ENCODE results near the gene EDIL3. TPM values are rescaled to one million over a fixed set of nuclear protein-coding genes. Genes with fewer than 3 reads are reported as not detected.

EDIL3 gene
- total RNA-seq, 1 experiment from 2014 or later, result not detected

DNA sequence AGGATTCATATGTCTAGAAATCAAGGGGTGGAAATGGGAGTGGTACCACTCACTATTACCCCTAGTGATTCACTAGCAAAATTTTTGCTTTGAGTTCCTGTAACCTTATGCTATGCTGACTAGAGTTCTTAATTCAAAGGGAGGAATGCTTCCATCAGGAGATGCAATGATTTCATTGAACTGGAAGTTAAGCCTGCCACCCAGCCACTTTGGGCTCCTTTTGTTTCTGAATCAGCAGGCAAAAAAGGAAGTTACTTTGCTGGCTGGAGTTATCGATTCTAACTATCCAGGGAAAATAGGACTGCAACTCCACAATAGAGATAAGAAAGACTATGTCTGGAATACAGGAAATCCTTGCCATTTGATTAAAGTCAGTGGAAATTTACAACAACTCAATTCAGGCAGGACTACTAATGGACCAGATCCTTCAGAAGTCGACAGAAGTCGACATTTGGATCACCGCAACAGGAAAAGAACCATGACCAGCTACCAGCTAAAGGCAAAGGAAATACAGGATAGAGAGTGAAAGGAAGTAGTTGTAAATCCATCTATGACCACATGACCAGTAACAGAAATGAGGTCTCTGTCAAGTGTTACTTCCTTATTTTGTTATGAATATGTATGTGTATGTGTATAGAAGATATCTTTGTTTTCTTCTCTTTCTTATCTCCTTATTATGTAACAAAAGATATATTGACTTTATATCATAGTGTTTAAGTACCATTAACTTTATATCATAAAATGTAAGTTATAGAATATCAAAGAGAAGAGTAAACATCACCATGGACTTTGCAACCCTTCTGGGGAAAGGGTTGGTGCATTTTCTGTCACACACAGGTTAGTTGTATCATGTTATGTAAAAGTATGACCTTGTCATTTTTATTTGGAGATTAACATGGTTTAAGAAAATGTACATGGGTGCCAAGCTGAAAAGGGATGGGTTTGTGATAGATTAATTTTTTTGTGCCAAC is 465.3 kb downstream of the EDIL3 start:
- H3K27ac Mint-ChIP-seq (ENCODE audit: low read depth, unreplicated experiment), result no peak overlapping the region
- CTCF ChIA-PET, result interaction anchor here (0.6 to 3.6 kb wide), 2 partner anchors 8 to 50 kb away, joined by 8 to 20 read pairs; no protein-coding TSS in a partner anchor
- intact Hi-C loops (cut with micrococcal nuclease), result no loop called here

DNA sequence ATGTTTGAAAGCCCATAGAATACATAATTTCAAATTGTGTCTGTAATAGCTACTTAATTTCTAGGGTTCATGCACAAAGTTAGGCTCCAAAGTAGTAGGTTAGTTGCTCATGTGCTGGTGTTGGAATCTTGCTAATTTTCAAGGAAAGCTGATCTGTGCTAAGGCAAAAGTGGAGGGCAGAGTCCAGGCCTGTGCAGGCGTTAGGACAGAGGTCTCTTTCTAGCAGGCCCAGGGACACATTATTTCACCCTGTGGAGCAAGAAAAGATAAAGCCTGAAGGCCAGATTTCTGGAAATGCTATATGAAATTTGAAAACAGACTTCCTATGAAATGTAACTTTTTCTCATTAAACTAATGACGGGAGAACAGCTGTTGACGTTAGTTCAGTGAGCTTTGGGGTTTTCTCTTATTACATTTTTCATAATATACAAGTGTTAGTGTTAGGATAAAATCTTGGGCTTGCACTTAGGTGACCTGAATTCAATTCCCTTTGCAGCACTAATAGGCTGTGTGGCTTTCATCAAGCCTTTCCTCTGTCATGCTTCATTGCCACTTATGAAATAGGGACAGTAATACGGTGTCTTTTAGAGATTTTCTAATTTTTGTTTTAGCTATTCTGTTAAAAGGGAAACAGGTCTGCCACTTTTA is 467.3 kb downstream of the EDIL3 start:
- Mint-ChIP-seq H3K27ac (ENCODE audit: low read depth, unreplicated experiment) (no peak overlapping the region), H3K9me3 (ENCODE audit: unreplicated experiment) (no peaks in the 10 kb centered on the region), H3K4me1 (ENCODE audit: insufficient read depth, unreplicated experiment) (no peaks in the 10 kb centered on the region), H3K27me3 (ENCODE audit: insufficient read depth, unreplicated experiment) (peaks cover 35% of the 10 kb centered on the region), H3K36me3 (ENCODE audit: insufficient read depth, unreplicated experiment) (no peaks in the 10 kb centered on the region), H3K4me3 (ENCODE audit: unreplicated experiment) (no peak overlapping the region)
- DNase-seq (ENCODE audit: unreplicated experiment), result no peak
- ChIA-PET CTCF (interaction anchor here (0.6 to 3.6 kb wide), 2 partner anchors 10 to 37 kb away, joined by 3 to 20 read pairs; no protein-coding TSS in a partner anchor), POLR2A (no interaction called here)
- BruUV-seq (replicated peaks), result no TSS peak
- intact Hi-C loops (cut with micrococcal nuclease), result no loop called here
- TF ChIP-seq, protein P1, sequence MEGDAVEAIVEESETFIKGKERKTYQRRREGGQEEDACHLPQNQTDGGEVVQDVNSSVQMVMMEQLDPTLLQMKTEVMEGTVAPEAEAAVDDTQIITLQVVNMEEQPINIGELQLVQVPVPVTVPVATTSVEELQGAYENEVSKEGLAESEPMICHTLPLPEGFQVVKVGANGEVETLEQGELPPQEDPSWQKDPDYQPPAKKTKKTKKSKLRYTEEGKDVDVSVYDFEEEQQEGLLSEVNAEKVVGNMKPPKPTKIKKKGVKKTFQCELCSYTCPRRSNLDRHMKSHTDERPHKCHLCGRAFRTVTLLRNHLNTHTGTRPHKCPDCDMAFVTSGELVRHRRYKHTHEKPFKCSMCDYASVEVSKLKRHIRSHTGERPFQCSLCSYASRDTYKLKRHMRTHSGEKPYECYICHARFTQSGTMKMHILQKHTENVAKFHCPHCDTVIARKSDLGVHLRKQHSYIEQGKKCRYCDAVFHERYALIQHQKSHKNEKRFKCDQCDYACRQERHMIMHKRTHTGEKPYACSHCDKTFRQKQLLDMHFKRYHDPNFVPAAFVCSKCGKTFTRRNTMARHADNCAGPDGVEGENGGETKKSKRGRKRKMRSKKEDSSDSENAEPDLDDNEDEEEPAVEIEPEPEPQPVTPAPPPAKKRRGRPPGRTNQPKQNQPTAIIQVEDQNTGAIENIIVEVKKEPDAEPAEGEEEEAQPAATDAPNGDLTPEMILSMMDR (IDR thresholded peaks at IDR 0.05; ENCODE audit: unreplicated experiment), result no peak

More for the DNA sequence above, 465.3 kb downstream of the EDIL3 start:
- TF ChIP-seq, protein P1 (IDR thresholded peaks at IDR 0.05; ENCODE audit: unreplicated experiment), result no peak
- Mint-ChIP-seq H3K36me3 (ENCODE audit: insufficient read depth, unreplicated experiment) (no peaks in the 10 kb centered on the region), H3K4me3 (ENCODE audit: unreplicated experiment) (no peak overlapping the region), H3K4me1 (ENCODE audit: insufficient read depth, unreplicated experiment) (no peaks in the 10 kb centered on the region), H3K9me3 (ENCODE audit: unreplicated experiment) (no peaks in the 10 kb centered on the region), H3K27me3 (ENCODE audit: insufficient read depth, unreplicated experiment) (peaks cover 43% of the 10 kb centered on the region)
- POLR2A ChIA-PET, result interaction anchor here (0.7 kb wide), 1 partner anchor 170 kb away, joined by 4 read pairs; no protein-coding TSS in a partner anchor
- DNase-seq (ENCODE audit: unreplicated experiment), result no peak
- no TSS peak for BruUV-seq (replicated peaks)

DNA sequence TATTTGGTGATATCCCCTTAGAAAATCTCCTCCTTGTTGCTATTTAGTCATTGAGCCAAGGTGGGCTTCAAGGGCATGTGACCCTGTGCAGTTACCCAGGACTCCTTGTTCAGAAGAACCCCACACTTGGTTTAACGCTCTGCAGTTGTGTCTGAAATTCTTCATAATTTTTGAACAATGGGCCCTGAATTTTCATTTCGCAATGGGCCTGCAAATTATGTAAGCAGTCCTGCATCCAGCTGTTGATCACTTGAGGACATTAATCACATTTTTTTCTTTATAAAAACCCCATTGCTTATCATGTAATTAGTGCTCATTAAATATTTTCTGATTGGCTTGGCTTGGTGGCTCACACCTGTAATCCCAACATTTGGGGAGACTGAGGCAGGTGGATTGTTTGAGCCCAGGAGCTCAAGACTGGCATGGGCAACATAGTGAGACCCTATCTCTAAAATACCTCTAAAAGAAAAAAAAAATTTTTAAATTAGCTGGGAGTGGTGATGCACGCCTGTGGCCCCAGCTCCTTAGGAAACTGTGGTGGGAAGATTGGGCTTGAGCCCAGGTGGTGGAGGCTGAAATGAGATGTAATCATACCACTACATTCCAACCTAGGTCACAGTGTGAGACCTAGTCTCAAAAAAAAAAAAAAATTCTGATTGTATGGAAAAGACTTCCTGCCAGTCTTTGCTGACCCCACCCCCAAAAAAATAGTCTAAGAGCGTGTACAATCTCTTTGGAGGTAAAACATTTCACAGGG is 469.8 kb downstream of the EDIL3 start:
- BruUV-seq (replicated peaks), result no TSS peak
- ChIA-PET POLR2A (no interaction called here), CTCF (interaction anchor here (1.5 to 1.7 kb wide), 2 partner anchors 10 to 12 kb away, joined by 4 to 12 read pairs; no protein-coding TSS in a partner anchor)
- Mint-ChIP-seq H3K27me3 (ENCODE audit: insufficient read depth, unreplicated experiment) (peaks cover 32% of the 10 kb centered on the region), H3K36me3 (ENCODE audit: insufficient read depth, unreplicated experiment) (no peaks in the 10 kb centered on the region), H3K4me3 (ENCODE audit: unreplicated experiment) (no peak overlapping the region), H3K27ac (ENCODE audit: low read depth, unreplicated experiment) (no peak overlapping the region), H3K9me3 (ENCODE audit: unreplicated experiment) (no peaks in the 10 kb centered on the region), H3K4me1 (ENCODE audit: insufficient read depth, unreplicated experiment) (no peaks in the 10 kb centered on the region)
- TF ChIP-seq, protein P1 (IDR thresholded peaks at IDR 0.05; ENCODE audit: unreplicated experiment), result no peak
- intact Hi-C loops (cut with micrococcal nuclease), result no loop called here
- DNase-seq (ENCODE audit: unreplicated experiment), result no peak
